Measurements from ENCODE around the gene ANKRD44.

DNA sequence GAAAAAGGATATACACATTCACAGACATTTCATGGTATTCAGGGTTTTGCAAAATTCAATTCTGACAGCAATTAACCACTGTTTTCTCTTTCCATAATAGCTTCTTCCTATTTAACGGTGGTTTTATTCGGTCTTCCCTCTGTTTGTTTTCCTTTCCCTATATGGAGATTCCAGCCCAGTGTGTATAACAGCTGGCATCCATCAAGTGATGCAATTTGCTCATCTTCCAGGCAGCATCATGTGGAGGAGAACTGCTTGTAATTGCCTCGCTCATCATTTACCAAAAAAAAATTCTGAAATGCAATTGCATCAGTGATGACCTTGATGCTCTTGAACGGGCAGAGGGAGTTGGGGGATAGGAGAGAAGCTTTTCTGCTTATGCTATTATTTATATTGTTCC, 218.1 kb downstream of the ANKRD44 start:
- TF ChIP-seq, protein P1, sequence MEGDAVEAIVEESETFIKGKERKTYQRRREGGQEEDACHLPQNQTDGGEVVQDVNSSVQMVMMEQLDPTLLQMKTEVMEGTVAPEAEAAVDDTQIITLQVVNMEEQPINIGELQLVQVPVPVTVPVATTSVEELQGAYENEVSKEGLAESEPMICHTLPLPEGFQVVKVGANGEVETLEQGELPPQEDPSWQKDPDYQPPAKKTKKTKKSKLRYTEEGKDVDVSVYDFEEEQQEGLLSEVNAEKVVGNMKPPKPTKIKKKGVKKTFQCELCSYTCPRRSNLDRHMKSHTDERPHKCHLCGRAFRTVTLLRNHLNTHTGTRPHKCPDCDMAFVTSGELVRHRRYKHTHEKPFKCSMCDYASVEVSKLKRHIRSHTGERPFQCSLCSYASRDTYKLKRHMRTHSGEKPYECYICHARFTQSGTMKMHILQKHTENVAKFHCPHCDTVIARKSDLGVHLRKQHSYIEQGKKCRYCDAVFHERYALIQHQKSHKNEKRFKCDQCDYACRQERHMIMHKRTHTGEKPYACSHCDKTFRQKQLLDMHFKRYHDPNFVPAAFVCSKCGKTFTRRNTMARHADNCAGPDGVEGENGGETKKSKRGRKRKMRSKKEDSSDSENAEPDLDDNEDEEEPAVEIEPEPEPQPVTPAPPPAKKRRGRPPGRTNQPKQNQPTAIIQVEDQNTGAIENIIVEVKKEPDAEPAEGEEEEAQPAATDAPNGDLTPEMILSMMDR (IDR thresholded peaks at IDR 0.05 in 4 of 5, conservative IDR thresholded peaks at IDR 0.05 in 1 of 5), result no peak
- no peak for TF ChIP-seq POLR2A (IDR thresholded peaks at IDR 0.05)

All from gastrocnemius medialis (tissue), 4 donors.